Osteocyte (in vitro differentiated cells): ENCODE results near the gene ARHGAP42. TPM values are rescaled to one million over a fixed set of nuclear protein-coding genes. Genes with fewer than 3 reads are reported as not detected.

Source experiments
- DNase-seq: peaks from one replicate; pipeline ENCODE4 v3.0.0; 2021; ENCODE audit warnings: mixed read lengths; ENCODE audit not compliant: unreplicated experiment; ENCODE audit errors: extremely low spot score
- H3K27ac Mint-ChIP-seq: one replicate; pipeline ENCODE4 v1.8.0; 2021; ENCODE audit warnings: mild to moderate bottlenecking, mixed read lengths; ENCODE audit not compliant: unreplicated experiment
- H3K27me3 Mint-ChIP-seq: one replicate; pipeline ENCODE4 v1.8.0; 2021; ENCODE audit warnings: mixed read lengths; ENCODE audit not compliant: unreplicated experiment
- H3K36me3 Mint-ChIP-seq: one replicate; pipeline ENCODE4 v1.8.0; 2021; ENCODE audit warnings: mixed read lengths; ENCODE audit not compliant: unreplicated experiment
- H3K4me1 Mint-ChIP-seq: one replicate; pipeline ENCODE4 v1.8.0; 2021; ENCODE audit warnings: mixed read lengths; ENCODE audit not compliant: unreplicated experiment
- H3K4me3 Mint-ChIP-seq: one replicate; pipeline ENCODE4 v1.8.0; 2021; ENCODE audit warnings: mild to moderate bottlenecking, moderate library complexity, mixed read lengths; ENCODE audit not compliant: unreplicated experiment
- H3K9me3 Mint-ChIP-seq: one replicate; pipeline ENCODE4 v1.8.0; 2021; ENCODE audit warnings: mixed read lengths; ENCODE audit not compliant: unreplicated experiment
- total RNA-seq: library from RNA; stranded (reverse); gene quantifications from 2 replicates; pipeline ENCODE4 v1.2.1, GENCODE V29; 2021
- TF ChIP-seq, protein P1 (sequence below): fragments of 200-600 bp; sonication (generic); IDR thresholded peaks from 2 replicates; pipeline ENCODE4 v1.5.0; 2021; ENCODE audit warnings: antibody characterized with exemption, mild to moderate bottlenecking, moderate library complexity

The ARHGAP42 gene
- total RNA-seq, 1 donor from 2014 or later, result 12.7 TPM

DNA sequence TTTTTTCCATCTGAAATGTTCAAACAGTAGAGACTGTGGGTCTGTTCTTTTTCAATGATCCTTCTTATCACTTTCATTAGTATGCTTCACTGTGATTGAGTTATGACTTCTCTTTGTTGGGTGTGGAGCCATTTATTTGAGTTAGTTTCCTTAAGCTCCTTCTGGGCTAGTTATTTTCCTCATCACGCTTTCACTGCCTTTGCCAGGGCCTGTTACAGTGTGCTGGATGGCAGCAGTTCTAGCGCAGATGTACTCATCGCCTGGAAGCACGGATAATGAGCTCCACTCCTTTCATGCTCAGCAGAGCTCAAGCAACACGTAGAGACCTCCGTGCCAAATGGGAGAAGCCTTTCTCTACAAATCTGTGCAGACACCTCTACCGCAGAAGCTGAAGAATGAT, 7.0 kb upstream of the ARHGAP42 start:
- H3K4me3 Mint-ChIP-seq, result no peak overlapping the region
- TF ChIP-seq, protein P1, sequence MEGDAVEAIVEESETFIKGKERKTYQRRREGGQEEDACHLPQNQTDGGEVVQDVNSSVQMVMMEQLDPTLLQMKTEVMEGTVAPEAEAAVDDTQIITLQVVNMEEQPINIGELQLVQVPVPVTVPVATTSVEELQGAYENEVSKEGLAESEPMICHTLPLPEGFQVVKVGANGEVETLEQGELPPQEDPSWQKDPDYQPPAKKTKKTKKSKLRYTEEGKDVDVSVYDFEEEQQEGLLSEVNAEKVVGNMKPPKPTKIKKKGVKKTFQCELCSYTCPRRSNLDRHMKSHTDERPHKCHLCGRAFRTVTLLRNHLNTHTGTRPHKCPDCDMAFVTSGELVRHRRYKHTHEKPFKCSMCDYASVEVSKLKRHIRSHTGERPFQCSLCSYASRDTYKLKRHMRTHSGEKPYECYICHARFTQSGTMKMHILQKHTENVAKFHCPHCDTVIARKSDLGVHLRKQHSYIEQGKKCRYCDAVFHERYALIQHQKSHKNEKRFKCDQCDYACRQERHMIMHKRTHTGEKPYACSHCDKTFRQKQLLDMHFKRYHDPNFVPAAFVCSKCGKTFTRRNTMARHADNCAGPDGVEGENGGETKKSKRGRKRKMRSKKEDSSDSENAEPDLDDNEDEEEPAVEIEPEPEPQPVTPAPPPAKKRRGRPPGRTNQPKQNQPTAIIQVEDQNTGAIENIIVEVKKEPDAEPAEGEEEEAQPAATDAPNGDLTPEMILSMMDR, result no peak
- H3K27ac Mint-ChIP-seq, result no peak overlapping the region
- no peaks in the 10 kb centered on the region for H3K27me3 Mint-ChIP-seq
- H3K9me3 Mint-ChIP-seq, result no peaks in the 10 kb centered on the region
- H3K4me1 Mint-ChIP-seq, result peaks cover 14% of the 10 kb centered on the region
- no peaks in the 10 kb centered on the region for H3K36me3 Mint-ChIP-seq
- no peak for DNase-seq

GRCh38 chr11:100681064-100681502, 6.0 kb upstream of the ARHGAP42 start:
- Mint-ChIP-seq H3K27ac (peak overlapping the region; percentile 75), H3K4me3 (no peak overlapping the region), H3K4me1 (peaks cover 16% of the 10 kb centered on the region), H3K27me3 (no peaks in the 10 kb centered on the region), H3K9me3 (no peaks in the 10 kb centered on the region), H3K36me3 (no peaks in the 10 kb centered on the region)
- TF ChIP-seq, protein P1, result no peak
- no peak for DNase-seq

DNA sequence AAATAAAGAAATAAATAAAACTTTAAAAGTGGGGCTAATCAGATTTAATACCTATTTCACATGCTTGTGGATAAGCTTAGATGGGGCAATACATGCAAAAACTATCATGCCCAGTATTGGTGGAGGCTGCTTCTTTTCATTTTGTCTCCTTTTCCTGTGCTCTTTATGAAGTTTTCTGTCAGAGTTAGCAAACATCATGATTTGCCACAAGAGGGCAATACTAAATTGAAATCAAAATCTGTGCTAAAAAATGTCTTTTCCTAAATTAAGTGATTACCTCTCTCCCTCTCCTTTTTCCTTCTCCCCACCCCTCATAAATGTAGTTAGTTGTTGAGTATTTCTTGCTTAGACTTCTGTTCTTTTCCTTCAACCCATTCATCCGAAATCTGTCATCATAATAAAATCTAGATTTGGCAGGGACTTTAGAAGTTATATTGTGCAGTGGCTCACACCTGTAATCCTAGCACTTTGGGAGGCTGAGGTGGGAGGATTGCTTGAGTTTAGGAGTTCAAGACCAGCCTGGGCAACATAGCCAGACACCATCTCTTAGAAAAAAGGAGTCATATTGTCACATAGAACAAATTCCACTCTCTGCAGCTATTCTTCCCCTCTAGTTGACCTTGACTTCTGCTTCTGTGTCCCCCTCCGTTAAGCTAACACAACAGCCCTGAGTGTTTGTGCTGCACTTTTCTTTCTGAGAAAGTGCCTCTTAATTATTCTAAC, 4.7 kb upstream of the ARHGAP42 start:
- H3K9me3 Mint-ChIP-seq, result no peaks in the 10 kb centered on the region
- TF ChIP-seq, protein P1, result peak; percentile 78
- no peak for DNase-seq

GRCh38 chr11:100683126-100683525, 4.0 kb upstream of the ARHGAP42 start:
- TF ChIP-seq, protein P1, result no peak
- H3K4me3 Mint-ChIP-seq, result no peak overlapping the region
- no peaks in the 10 kb centered on the region for H3K36me3 Mint-ChIP-seq
- H3K27ac Mint-ChIP-seq, result no peak overlapping the region
- no peaks in the 10 kb centered on the region for H3K9me3 Mint-ChIP-seq
- H3K4me1 Mint-ChIP-seq, result peaks cover 27% of the 10 kb centered on the region
- DNase-seq, result no peak
- H3K27me3 Mint-ChIP-seq, result no peaks in the 10 kb centered on the region

More for the DNA sequence above, 4.7 kb upstream of the ARHGAP42 start:
- Mint-ChIP-seq H3K27ac (no peak overlapping the region), H3K4me3 (no peak overlapping the region), H3K27me3 (no peaks in the 10 kb centered on the region), H3K4me1 (peaks cover 23% of the 10 kb centered on the region), H3K36me3 (no peaks in the 10 kb centered on the region)

- Mint-ChIP-seq H3K27me3 (no peaks in the 10 kb centered on the region), H3K27ac (no peak overlapping the region), H3K4me3 (no peak overlapping the region), H3K36me3 (no peaks in the 10 kb centered on the region), H3K9me3 (no peaks in the 10 kb centered on the region), H3K4me1 (peaks cover 39% of the 10 kb centered on the region)
- no peak for DNase-seq
- TF ChIP-seq, protein P1, result no peak
Measured at GRCh38 chr11:100684101-100685065, 2.7 kb upstream of the ARHGAP42 start.
